SKM-1 (cell line): ENCODE results near the gene TCAF1.
"Not testable (repeated sequence)": the region's sequence is repeated elsewhere in the genome, so short reads cannot be mapped to it uniquely, and the experiment has no call there.

Source experiments
- DNase-seq: peaks from one replicate; lab custom pipeline; 2025; ENCODE audit not compliant: unreplicated experiment; lab: John Stamatoyannopoulos, UW

Gene TCAF1

DNA sequence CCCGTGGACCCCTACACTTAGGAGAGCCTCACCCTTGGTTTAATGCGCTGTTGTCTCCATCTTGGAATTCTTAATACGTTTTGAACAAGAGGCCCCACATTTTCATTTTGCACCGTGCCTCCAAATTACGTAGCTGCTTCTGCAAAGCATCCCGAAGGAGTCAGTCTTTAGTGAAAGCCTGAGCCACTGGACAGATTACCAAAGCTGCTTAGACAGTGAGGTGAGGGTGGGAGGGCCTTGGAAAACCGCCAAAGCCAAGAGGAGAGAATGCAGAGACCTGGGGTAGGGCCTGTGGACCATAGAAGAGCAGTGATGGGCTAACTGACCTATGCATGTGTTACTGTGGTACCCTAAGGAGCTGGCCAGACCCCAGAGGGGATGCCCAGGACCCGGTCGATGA, 4.2 kb upstream of the TCAF1 start:
- no peak for DNase-seq

DNA sequence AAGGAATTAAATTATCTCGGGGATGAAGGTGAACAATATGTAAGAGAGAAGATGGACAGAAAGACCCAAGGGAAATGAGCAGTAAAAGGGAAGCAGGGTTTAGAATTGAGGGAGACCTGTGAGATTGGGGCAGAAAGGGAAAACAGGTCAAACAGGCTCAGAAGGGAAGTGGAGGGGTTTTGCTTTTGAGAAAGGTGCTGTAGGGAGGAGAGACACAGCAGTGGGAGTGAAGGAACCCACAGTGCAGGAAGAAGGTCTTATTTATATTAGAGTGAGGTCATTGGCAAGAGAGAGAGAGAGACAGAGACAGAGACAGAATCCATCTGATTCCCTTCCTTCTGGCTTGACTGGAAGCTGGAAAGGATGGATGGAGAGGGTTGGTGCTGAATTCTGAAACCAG, 3.5 kb upstream of the TCAF1 start:
- DNase-seq, result no peak

- no peak for DNase-seq
Measured at GRCh38 chr7:143902332-143902899, 440 bp upstream of the TCAF1 start.

- DNase-seq, result no peak
Measured at GRCh38 chr7:143901332-143901667, 676 bp downstream of the TCAF1 start.

DNA sequence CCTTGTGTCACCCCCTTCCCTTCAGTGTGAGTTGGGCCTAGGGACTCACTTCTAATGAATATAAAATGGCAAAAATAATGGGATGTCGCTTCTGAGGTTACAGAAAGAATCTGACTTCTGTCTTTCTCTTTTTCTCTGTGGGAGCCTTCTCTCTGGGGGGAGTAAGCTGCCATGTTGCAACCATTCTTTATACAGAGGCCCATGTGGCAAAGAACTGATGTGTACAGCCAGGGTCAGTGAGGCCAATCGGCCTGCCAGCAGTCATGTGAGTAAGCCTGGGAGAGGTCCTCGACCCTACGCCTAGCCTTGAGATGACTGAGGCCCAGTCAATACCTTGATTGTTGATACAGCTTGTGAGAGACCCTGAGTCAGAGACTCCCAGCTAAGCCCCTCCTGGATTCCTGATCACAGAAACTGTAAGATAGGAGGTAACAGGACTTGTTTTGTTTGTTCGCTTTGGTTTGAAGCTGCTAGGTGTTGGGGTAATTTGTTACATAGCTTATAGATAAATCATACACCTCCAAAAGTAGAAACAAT, 1.7 kb downstream of the TCAF1 start:
- DNase-seq, result no peak

DNA sequence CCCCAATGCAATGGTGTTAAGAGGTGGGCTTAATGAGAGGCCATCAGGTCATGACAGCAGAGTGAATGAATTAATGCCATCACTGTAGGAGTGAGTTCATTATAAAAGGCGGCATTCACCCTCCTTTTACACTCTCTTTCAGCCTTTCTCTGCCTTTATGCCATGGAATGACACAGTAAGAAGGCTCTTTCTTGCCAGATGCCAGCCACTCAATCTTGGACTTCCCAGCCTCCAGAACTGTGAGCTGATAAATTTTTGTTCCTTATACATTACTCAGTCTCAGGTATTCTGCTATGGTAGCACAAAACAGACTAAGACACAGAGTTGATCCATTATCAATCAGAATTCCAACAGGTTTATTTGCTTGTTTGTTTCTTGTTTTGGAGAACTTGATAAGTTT, 3.2 kb downstream of the TCAF1 start:
- no peak for DNase-seq

DNA sequence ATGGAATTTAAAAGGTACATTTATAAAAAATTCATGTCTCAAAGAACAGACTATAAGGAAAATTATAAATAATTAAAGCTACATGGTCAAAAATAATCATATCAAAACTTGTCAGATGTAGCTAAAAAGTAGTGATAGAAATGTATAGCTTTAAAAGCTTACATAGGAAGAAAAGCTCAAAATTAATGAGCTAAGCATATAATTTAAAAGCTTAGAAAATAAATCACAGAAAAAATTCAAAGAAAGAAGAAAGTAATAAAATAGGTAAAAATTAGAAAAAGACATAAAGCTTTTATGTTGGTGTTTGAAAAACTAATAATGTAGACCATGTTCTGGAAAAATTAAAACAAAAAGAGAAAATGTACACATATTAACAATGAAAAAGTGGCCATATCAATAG, 5.3 kb downstream of the TCAF1 start:
- DNase-seq, result no peak

DNA sequence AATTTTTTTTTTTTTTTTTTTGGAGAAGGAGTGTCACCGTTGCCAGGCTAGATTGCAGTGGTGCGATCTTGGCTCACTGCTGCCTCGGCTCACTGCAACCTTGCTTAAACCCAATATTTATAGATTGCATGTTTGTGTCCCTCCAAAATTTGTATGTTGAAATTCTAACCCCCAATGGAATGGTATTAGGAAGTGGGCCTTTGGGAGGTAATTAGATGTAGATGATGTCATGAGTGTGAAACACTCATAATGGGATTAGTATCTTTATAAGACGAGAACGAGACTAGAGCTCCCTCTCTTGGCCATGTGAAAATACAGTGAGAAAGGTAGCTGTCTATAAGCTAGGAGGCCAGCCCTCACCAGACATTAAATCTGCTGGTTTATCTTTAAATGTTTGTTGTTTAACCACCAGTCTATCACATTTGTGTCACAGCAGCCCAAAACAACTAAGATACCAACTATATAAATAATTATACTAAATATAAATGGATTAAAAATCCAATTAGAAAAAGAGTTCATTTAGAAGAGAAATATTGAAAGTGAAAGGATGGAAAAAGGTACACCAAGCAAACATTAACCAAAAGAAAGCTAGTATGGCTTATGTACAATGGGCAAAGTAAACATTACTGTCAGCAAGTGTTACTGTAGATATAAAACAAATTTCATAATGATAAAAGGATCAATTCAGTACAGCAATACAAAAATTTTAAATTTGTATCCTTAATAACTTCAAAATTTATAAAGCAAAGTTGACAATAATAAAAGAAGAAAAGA, 9.3 kb downstream of the TCAF1 start:
- DNase-seq, result peak; percentile 32

DNA sequence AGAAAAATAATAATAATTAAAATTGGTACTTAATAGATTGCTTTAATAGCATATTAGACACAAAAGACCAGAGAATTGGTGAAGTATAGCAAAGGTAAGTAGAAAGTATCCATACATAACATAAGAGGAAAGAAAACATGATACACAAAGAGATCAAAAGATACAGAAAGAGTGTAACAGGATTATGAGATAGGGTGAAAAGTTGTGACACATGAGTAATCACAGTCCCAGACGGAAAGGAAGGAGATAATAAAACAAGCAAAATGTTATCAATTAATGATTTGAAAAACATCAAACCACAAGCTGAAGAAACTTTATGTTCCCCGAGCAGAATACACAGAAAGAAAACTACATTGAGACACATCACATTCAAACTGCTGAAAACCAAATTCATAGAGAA, 10.5 kb downstream of the TCAF1 start:
- no peak for DNase-seq

- no peak for DNase-seq
Measured at GRCh38 chr7:143890558-143890957, 11.4 kb downstream of the TCAF1 start.

- DNase-seq, result no peak
Measured at GRCh38 chr7:143889068-143889467, 12.9 kb downstream of the TCAF1 start.

DNA sequence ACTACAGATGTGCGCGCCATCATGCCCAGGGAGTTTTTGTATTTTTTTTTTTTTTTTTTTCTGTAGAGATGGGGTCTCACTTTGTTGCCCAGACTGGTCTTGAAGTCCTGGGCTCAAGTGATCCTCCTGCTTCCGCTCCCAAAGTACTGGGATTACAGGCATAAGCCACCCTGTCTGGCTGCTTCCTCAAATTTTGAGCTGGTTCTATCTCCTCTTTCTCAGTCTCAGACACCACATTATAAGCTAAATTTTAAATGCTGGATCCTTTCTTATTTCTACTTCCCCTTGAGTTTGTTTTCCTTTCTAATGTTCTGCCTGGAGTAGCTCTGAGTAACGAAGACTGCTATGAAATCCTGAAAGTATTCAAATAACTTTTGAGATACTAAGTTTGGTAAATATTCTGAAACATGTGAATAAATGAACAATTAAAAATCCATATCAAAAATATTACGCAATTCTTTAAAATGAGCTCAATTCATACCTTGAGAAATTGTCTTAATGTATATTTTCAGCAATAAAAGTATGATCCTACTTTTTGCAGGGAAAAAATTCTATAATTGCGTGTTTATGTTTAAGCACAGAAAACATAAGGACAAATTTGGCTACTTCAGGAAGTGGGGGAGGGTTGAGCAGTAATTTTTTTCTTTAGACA, 15.0 kb downstream of the TCAF1 start:
- DNase-seq, result no peak

DNA sequence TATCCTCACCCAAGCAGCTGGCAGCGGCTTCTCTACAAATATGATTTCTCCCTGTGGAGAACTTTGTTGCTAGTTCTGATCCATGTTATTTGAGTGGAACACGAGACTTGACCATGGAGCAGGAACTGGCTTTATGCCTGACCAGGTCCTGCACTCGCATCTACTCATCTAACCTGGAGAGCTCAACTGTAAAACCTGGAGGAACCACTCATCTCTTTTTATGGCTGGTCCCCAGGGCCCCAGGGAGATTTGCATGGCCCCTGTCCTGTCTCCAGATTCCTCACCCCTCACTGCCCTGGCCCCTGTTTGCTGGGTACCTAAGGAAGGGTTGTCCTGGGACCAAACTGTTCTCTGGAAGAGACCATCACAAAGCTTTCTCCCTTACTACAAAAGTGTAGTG, 16.0 kb downstream of the TCAF1 start:
- no peak for DNase-seq

- no peak for DNase-seq
Measured at GRCh38 chr7:143884969-143885559, 16.9 kb downstream of the TCAF1 start.

GRCh38 chr7:143884241-143884968, 17.6 kb downstream of the TCAF1 start:
- DNase-seq, result no peak

- DNase-seq, result no peak
Measured at GRCh38 chr7:143882604-143883078, 19.3 kb downstream of the TCAF1 start.

GRCh38 chr7:143882020-143882603, 19.9 kb downstream of the TCAF1 start:
- no peak for DNase-seq

DNA sequence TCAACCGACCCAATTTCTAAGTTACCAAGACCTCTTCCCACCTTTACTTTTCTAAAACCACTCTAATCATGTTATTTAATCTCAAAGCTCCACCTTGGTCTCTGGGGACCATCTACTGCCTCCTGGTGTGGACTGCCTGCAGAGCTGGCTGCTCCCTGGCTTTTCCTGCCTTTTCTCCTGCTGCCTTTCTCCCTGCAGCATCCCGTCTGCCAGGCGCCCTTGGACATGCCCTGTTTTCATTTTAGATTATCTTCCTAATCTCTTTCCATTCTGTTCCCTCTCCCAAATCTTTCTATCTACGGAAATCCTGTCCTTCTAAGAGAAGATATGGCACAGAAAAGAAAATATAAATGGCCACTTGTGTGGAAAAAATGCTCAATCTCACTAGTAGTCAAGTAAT, 23.1 kb downstream of the TCAF1 start:
- no peak for DNase-seq

DNA sequence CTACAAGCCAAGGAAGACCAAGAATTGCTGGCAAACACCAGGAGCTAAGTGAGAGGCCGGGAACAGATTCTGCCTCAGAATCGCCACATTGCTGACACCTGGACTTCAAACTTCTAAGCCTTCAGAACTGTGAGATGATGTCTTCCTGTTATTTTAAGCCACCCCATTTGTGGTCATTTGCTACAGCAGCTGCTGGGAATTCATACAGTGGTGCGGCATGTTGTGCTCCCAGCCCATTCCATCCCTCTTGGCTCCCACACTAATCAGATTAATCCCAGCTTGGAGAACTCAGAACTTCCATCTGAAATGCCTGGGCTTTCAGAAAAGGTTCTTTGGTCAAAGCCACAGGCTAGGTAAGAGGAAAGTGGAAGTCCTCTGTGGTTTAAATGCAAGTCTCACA, 24.9 kb downstream of the TCAF1 start:
- DNase-seq, result no peak

GRCh38 chr7:143876218-143876617, 25.8 kb downstream of the TCAF1 start:
- DNase-seq, result no peak

GRCh38 chr7:143873242-143873641, 28.7 kb downstream of the TCAF1 start:
- not testable (repeated sequence) for DNase-seq
